Body of pancreas (tissue), 4 donors: Measurements from ENCODE around the gene TCIRG1. TPM values are rescaled to one million over a fixed set of nuclear protein-coding genes. Genes with fewer than 3 reads are reported as not detected.

Experiments
- ATAC-seq: fragments of 150-250 bp; one replicate; pipeline ENCODE4 v1.9.1; 2016
- DNase-seq, 4 donors: peaks; one replicate each; pipeline ENCODE4 v3.0.0-alpha.2; 2019
- H3K27ac ChIP-seq, 4 donors: fragments of 200-600 bp; sonication (generic); 1 replicate in 3 of 4; 2 replicates in 1 of 4; pipeline versions ENCODE4 v1.5.1 to v1.6.1; 2016 to 2019; ENCODE audit warnings: mild to moderate bottlenecking in 1 of 4, mixed read lengths in 1 of 4, moderate library complexity in 1 of 4
- H3K27me3 ChIP-seq, 2 donors: fragments of 200-600 bp; sonication (generic); one replicate each; pipeline ENCODE4 v1.6.0; 2016; ENCODE audit warnings: mild to moderate bottlenecking in 1 of 2
- H3K36me3 ChIP-seq, 2 donors: fragments of 200-600 bp; sonication (generic); replicated peaks in 1 of 2; 2 replicates each; pipeline ENCODE4 v1.5.1; 2016; ENCODE audit warnings: low read depth in 2 of 2; ENCODE audit not compliant: insufficient read depth in 1 of 2
- H3K4me1 ChIP-seq: fragments of 200-600 bp; sonication (generic); one replicate; pipeline ENCODE4 v1.6.0; 2016
- H3K4me3 ChIP-seq, 2 donors: fragments of 200-600 bp; sonication (generic); 1 replicate in 1 of 2; 2 replicates in 1 of 2; pipeline ENCODE4 v1.5.1; 2016 to 2019
- H3K9me3 ChIP-seq, 3 donors: fragments of 200-600 bp; sonication (generic); 1 replicate in 2 of 3; 2 replicates in 1 of 3; pipeline ENCODE4 v1.5.1; 2016
- CTCF ChIP-seq, 7 experiments: fragments of 450-650 bp in 4 of 7; fragments of 200-600 bp in 3 of 7; sonication (generic) in 3 of 7; IDR thresholded peaks; one replicate each; pipeline ENCODE4 v1.5.1; 2016 to 2019; ENCODE audit warnings: antibody characterized with exemption in 7 of 7
- POLR2A ChIP-seq, 3 donors: fragments of 450-650 bp; IDR thresholded peaks; one replicate each; pipeline ENCODE4 v1.6.1; 2016; ENCODE audit warnings: antibody characterized with exemption in 3 of 3, mild to moderate bottlenecking in 2 of 3
- WGBS, 2 donors: methylation state at CpG; one replicate each; pipeline ENCODE4 v1.1.5; 2017; 5-methylcytosine and 5-hydroxymethylcytosine counted together
- intact Hi-C: fragments of 100-400 bp; cut with DNase I; formaldehyde crosslinking; loops from one replicate; pipeline ENCODE4 v1.15.1; 2023
- total RNA-seq, 2 donors: library from RNA; depleted of rRNA; stranded (reverse); fragments of >200 nt; gene quantifications; one replicate each; pipeline ENCODE4 v1.1.0, GENCODE V29; 2016

The TCIRG1 gene
- total RNA-seq, 2 donors from 2014 or later: 488 to 798 TPM

- TF ChIP-seq POLR2A (IDR thresholded peaks at IDR 0.05): peak in 1 of 3 donors; percentile 3
- no peak for TF ChIP-seq CTCF (IDR thresholded peaks at IDR 0.05)
- intact Hi-C loops: no loop called here
- DNase-seq: no peak
Measured at GRCh38 chr11:68056317-68057285, 17.8 kb downstream of the TCIRG1 start.

GRCh38 chr11:68057807-68058206 lies 19.0 kb downstream of the TCIRG1 start:
- Histone ChIP-seq H3K9me3 (no peaks in the 10 kb centered on the region), H3K27me3 (no peaks in the 10 kb centered on the region), H3K4me3 (no peak overlapping the region), H3K36me3 (peaks cover 0 to 25% of the 10 kb centered on the region in 2 donors), H3K27ac (no peak overlapping the region), H3K4me1 (no peaks in the 10 kb centered on the region)
- ATAC-seq (no peak), DNase-seq (no peak)
- 90 to 95% methylated on average over 4 of the region's 4 CpGs for WGBS, 2 donors
- intact Hi-C loops: no loop called here
- no peak for TF ChIP-seq CTCF (IDR thresholded peaks at IDR 0.05)
- TF ChIP-seq POLR2A (IDR thresholded peaks at IDR 0.05): no peak

More at GRCh38 chr11:68056317-68057285, 17.8 kb downstream of the TCIRG1 start:
- ATAC-seq: no peak
- Histone ChIP-seq H3K4me3 (no peak overlapping the region), H3K27ac (no peak overlapping the region), H3K9me3 (no peaks in the 10 kb centered on the region), H3K36me3 (peaks cover 0 to 23% of the 10 kb centered on the region in 2 donors), H3K27me3 (no peaks in the 10 kb centered on the region), H3K4me1 (peaks cover 1% of the 10 kb centered on the region)
- 89 to 92% methylated on average over 12 of the region's 12 CpGs for WGBS, 2 donors

- no peaks in the 10 kb centered on the region for H3K9me3 ChIP-seq
- H3K4me1 ChIP-seq: no peaks in the 10 kb centered on the region
- no peak for ATAC-seq
- intact Hi-C loops: no loop called here
- TF ChIP-seq POLR2A (IDR thresholded peaks at IDR 0.05) (no peak), CTCF (IDR thresholded peaks at IDR 0.05) (no peak)
- 93% methylated on average over 7 of the region's 7 CpGs for WGBS, 2 donors
- H3K27ac ChIP-seq: no peak overlapping the region
- no peak for DNase-seq
- H3K27me3 ChIP-seq: no peaks in the 10 kb centered on the region
- no peak overlapping the region for H3K4me3 ChIP-seq
- H3K36me3 ChIP-seq: peaks cover 0 to 48% of the 10 kb centered on the region in 2 donors
Measured at GRCh38 chr11:68061508-68061907, 22.7 kb downstream of the TCIRG1 start.

- no peak for TF ChIP-seq CTCF (IDR thresholded peaks at IDR 0.05)
- no peak for TF ChIP-seq POLR2A (IDR thresholded peaks at IDR 0.05)
- Histone ChIP-seq H3K36me3 (peaks cover 0 to 71% of the 10 kb centered on the region in 2 donors), H3K27me3 (no peaks in the 10 kb centered on the region), H3K4me1 (no peaks in the 10 kb centered on the region), H3K27ac (no peak overlapping the region), H3K9me3 (no peaks in the 10 kb centered on the region), H3K4me3 (no peak overlapping the region)
- WGBS, 2 donors: 83 to 91% methylated on average over 2 of the region's 2 CpGs
- DNase-seq (no peak), ATAC-seq (no peak)
- intact Hi-C loops: no loop called here
Measured at GRCh38 chr11:68064926-68065325, 26.1 kb downstream of the TCIRG1 start.
